ENCODE data around the gene NACC2. TPM values are rescaled to one million over a fixed set of nuclear protein-coding genes. Genes with fewer than 3 reads are reported as not detected.

NACC2 gene
- total and polyA plus RNA-seq, 2 donors (not counting 1 experiment from before 2014, with no cell fraction given), result 12.3 to 18.2 TPM

- H2AFZ ChIP-seq (ENCODE audit: low read length), result no peak overlapping the region
- no peak for DNase-seq (ENCODE audit: low read depth in 2 of 2)
- no peaks in the 10 kb centered on the region for H4K20me1 ChIP-seq (ENCODE audit: control insufficient read depth, extremely low read depth, insufficient read depth, low read length)
- peaks cover 3% of the 10 kb centered on the region for H3K36me3 ChIP-seq (ENCODE audit: control insufficient read depth, insufficient read depth, low read length)
- H3K27ac ChIP-seq (ENCODE audit: insufficient read depth, low read length), result no peak overlapping the region
- no peak for TF ChIP-seq CTCF (conservative IDR thresholded peaks at IDR 0.05 in 1 of 2, IDR thresholded peaks at IDR 0.05 in 1 of 2; ENCODE audit: low read depth in 1 of 2, low read length in 2 of 2)
- TF ChIP-seq EZH2 (IDR thresholded peaks at IDR 0.05; ENCODE audit: low read length, missing control alignments), result no peak
- no peaks in the 10 kb centered on the region for H3K9me3 ChIP-seq (ENCODE audit: control insufficient read depth, insufficient read depth, low read depth, low read length)
- no peak overlapping the region for H3K9ac ChIP-seq (ENCODE audit: insufficient read depth, low read length)
- no peaks in the 10 kb centered on the region for H3K4me1 ChIP-seq (ENCODE audit: control insufficient read depth, extremely low read depth, insufficient read depth, low read length)
- H3K4me2 ChIP-seq (ENCODE audit: extremely low read depth, insufficient read depth, low read length), result no peak overlapping the region
- H3K4me3 ChIP-seq (replicated peaks in 1 of 4; ENCODE audit: control extremely low read depth in 1 of 4, insufficient read depth in 1 of 4, low read depth in 3 of 4, low read length in 4 of 4), result no peak overlapping the region
- H3K79me2 ChIP-seq (ENCODE audit: control insufficient read depth, insufficient read depth, low read length), result peaks cover 38% of the 10 kb centered on the region
- H3K27me3 ChIP-seq (ENCODE audit: control insufficient read depth, insufficient read depth, low read length), result no peaks in the 10 kb centered on the region
These were observed 17.1 kb downstream of the NACC2 start for GRCh38 chr9:136078024-136078423.

GRCh38 chr9:136077491-136077890, 17.6 kb downstream of the NACC2 start:
- H3K4me3 ChIP-seq (replicated peaks in 1 of 4; ENCODE audit: control extremely low read depth in 1 of 4, insufficient read depth in 1 of 4, low read depth in 3 of 4, low read length in 4 of 4), result no peak overlapping the region
- H2AFZ ChIP-seq (ENCODE audit: low read length), result no peak overlapping the region
- peaks cover 3% of the 10 kb centered on the region for H3K36me3 ChIP-seq (ENCODE audit: control insufficient read depth, insufficient read depth, low read length)
- no peak overlapping the region for H3K27ac ChIP-seq (ENCODE audit: insufficient read depth, low read length)
- no peaks in the 10 kb centered on the region for H3K4me1 ChIP-seq (ENCODE audit: control insufficient read depth, extremely low read depth, insufficient read depth, low read length)
- no peaks in the 10 kb centered on the region for H3K9me3 ChIP-seq (ENCODE audit: control insufficient read depth, insufficient read depth, low read depth, low read length)
- no peaks in the 10 kb centered on the region for H3K27me3 ChIP-seq (ENCODE audit: control insufficient read depth, insufficient read depth, low read length)
- H3K9ac ChIP-seq (ENCODE audit: insufficient read depth, low read length), result no peak overlapping the region
- no peak overlapping the region for H3K4me2 ChIP-seq (ENCODE audit: extremely low read depth, insufficient read depth, low read length)
- no peak for TF ChIP-seq EZH2 (IDR thresholded peaks at IDR 0.05; ENCODE audit: low read length, missing control alignments)
- no peak for TF ChIP-seq CTCF (conservative IDR thresholded peaks at IDR 0.05 in 1 of 2, IDR thresholded peaks at IDR 0.05 in 1 of 2; ENCODE audit: low read depth in 1 of 2, low read length in 2 of 2)
- H4K20me1 ChIP-seq (ENCODE audit: control insufficient read depth, extremely low read depth, insufficient read depth, low read length), result no peaks in the 10 kb centered on the region
- peaks cover 34% of the 10 kb centered on the region for H3K79me2 ChIP-seq (ENCODE audit: control insufficient read depth, insufficient read depth, low read length)
- DNase-seq (ENCODE audit: low read depth in 2 of 2), result no peak

GRCh38 chr9:136075881-136076678, 19.0 kb downstream of the NACC2 start:
- Histone ChIP-seq H4K20me1 (ENCODE audit: control insufficient read depth, extremely low read depth, insufficient read depth, low read length) (no peaks in the 10 kb centered on the region), H3K4me1 (ENCODE audit: control insufficient read depth, extremely low read depth, insufficient read depth, low read length) (no peaks in the 10 kb centered on the region), H3K36me3 (ENCODE audit: control insufficient read depth, insufficient read depth, low read length) (peaks cover 3% of the 10 kb centered on the region), H3K27me3 (ENCODE audit: control insufficient read depth, insufficient read depth, low read length) (no peaks in the 10 kb centered on the region), H3K4me2 (ENCODE audit: extremely low read depth, insufficient read depth, low read length) (no peak overlapping the region), H2AFZ (ENCODE audit: low read length) (no peak overlapping the region), H3K27ac (ENCODE audit: insufficient read depth, low read length) (no peak overlapping the region), H3K9me3 (ENCODE audit: control insufficient read depth, insufficient read depth, low read depth, low read length) (no peaks in the 10 kb centered on the region), H3K4me3 (replicated peaks in 1 of 4; ENCODE audit: control extremely low read depth in 1 of 4, insufficient read depth in 1 of 4, low read depth in 3 of 4, low read length in 4 of 4) (no peak overlapping the region), H3K79me2 (ENCODE audit: control insufficient read depth, insufficient read depth, low read length) (peaks cover 25% of the 10 kb centered on the region), H3K9ac (ENCODE audit: insufficient read depth, low read length) (no peak overlapping the region)
- TF ChIP-seq EZH2 (IDR thresholded peaks at IDR 0.05; ENCODE audit: low read length, missing control alignments) (no peak), CTCF (conservative IDR thresholded peaks at IDR 0.05 in 1 of 2, IDR thresholded peaks at IDR 0.05 in 1 of 2; ENCODE audit: low read depth in 1 of 2, low read length in 2 of 2) (no peak)
- DNase-seq (ENCODE audit: low read depth in 2 of 2), result no peak

All from fibroblast of lung (primary cell).